ENCODE data around the gene CPB2.

DNA sequence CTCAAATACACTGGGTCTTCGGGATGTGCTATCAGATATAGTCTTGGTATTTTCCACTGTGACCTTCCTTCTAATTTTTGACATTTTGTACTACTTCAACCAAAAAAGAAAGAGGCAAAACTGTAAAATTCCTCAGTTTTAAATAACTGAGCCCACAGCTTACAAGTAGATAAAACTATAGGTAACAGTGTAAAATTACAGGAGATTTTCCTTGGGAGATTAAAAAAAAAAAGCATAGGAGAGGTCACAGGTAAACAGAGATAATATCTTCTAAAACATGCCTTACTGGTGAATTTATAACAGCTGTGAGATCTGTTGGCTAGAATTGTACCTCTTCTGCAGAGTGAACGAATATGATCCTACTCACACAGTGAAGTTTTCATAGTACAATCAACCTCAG lies 59.4 kb downstream of the CPB2 start:
- TF ChIP-seq, protein P1, sequence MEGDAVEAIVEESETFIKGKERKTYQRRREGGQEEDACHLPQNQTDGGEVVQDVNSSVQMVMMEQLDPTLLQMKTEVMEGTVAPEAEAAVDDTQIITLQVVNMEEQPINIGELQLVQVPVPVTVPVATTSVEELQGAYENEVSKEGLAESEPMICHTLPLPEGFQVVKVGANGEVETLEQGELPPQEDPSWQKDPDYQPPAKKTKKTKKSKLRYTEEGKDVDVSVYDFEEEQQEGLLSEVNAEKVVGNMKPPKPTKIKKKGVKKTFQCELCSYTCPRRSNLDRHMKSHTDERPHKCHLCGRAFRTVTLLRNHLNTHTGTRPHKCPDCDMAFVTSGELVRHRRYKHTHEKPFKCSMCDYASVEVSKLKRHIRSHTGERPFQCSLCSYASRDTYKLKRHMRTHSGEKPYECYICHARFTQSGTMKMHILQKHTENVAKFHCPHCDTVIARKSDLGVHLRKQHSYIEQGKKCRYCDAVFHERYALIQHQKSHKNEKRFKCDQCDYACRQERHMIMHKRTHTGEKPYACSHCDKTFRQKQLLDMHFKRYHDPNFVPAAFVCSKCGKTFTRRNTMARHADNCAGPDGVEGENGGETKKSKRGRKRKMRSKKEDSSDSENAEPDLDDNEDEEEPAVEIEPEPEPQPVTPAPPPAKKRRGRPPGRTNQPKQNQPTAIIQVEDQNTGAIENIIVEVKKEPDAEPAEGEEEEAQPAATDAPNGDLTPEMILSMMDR (IDR thresholded peaks at IDR 0.05 in 8 of 11, conservative IDR thresholded peaks at IDR 0.05 in 3 of 11), result no peak
- no peak for TF ChIP-seq POLR2A (IDR thresholded peaks at IDR 0.05)
- no peak for TF ChIP-seq POLR2AphosphoS5 (IDR thresholded peaks at IDR 0.05)
